Stimulated activated CD4-positive, alpha-beta T cell treated with anti-CD3 and anti-CD28 coated beads, Interleukin-12 subunit alpha, Interleukin-12 subunit beta, amount 100 ng/mL, for 24 hours (primary cell): Measurements from ENCODE around the gene PRPH.

Experiments used
- DNase-seq, 2 experiments: peaks; one replicate each; pipeline ENCODE4 v3.0.0-alpha.2; 2020; ENCODE audit warnings: low read depth in 2 of 2

Gene PRPH

DNA sequence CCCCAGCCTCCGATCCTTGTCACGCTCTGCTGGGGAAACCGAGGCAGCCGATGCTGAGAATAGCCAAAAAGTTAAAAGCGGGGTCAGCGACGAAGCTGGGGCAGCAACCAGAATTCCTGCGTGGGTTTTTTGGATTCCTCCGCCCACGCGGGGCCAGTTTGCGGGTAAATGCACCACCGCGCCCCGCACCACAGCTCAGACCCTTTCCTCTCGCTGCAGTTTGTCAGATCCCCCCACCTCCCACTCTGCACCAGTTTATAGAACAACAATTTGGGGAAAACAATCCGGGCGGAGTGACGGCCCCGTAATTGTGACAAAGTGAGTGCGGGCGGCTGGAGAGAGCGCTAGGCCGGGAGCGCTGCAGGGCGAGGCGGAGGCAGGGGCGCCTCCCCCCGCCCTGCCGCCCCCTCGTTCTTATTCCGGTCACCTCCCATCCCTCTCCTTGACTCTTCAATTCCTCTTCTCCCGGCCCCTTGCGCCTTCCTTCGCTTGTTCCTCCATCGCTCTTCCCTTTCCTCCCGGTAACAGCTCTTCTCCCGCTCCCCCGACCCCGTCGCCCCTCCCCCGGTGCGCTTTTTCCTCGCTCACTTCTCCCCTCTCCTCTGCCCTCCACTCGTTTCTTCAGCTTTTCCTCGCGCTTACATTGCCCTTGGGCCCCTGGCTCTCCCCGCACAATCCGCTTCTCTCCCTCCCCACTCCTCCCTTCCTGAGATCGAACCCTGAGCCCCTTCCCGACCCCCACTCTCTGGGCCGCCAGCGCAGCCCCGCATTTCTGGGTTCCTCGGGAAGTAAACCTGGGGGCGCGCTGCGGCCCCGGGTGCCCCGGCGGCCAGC is 51.1 kb downstream of the PRPH start:
- DNase-seq, result no peak

DNA sequence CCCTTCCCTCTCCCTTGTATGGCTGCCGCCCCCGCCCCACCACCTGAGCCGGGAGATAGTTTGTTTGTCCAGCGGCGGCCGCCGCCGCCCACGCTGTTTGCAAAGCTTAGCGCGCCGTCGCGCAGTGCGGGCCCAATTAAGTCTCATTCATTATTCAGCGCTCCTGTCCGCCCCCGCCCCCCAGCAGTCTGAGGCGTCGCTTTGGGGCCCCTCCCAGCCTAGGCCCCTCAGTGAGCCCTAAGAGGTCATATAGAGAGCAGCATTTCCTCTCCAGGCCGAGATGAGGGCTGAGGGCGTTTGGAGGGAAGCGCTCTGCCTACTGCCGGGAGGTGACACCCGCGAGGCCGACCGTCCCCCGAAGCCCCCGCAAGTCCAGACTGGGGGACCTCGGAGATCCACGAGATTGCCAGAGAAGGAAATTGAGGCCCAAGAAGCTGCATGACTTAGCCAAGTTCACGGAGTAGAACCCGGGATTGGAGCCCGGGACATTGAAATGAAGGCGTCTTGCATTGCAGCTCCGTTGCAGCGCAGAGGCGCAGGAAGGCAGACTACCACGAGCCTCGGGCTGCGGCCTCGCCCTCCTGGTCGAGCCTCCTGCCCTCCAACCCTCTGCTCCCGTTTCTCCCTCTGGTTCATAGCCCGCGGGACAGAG is 51.8 kb downstream of the PRPH start, which contains the start of gene DNAJC22:
Gene DNAJC22, plus strand, starts transcription at position 230 of the 652 bp plus-strand sequence. CDS start 1,985 bp downstream, outside the sequence.
- no peak for DNase-seq

DNA sequence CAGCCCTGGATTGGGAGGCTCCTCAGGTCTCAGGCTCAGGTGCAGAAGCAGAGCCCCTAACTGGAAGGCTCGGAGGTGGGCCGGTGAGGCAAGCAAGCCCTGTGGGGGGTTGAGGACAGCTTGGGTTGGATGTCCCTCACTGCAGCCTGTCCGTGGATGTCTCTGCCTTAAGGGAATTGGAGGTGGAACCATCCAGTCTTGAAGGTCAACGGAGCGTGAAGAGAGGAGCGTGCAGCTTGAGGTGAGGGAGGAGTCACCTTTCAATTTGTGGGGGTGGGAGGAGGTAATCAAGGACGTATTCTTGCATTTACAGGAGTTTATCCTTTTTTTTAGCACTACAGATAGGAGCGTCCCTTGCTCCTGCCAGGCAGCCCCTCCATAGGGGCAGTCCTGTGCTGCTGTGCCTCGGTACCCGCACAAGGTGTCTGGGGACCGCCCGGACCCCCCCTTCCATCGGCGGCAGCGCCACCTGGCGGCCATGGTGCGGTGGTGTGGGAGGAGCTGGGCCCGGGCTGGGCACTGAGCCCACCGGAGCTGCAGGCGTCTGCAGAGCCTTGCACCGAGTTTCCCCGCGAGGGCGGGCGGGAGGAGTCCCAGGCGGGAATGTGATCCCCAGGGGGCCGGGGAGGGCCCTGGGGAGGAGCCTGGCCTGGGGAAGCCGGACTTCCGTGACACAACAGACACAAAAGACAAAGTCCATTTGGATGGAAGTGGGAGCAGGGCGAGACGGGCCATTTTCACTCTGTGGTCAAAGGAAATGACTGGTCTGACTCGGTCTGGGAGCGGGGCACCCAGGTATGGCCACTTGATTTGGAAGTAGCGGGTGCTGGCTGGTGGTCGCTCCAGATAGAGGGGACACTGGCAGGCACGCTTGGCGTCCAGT is 52.6 kb downstream of the PRPH start:
- peak; percentile 47 to 64 for DNase-seq
